Measurements from ENCODE around the gene TRMU. TPM values are rescaled to one million over a fixed set of nuclear protein-coding genes. Genes with fewer than 3 reads are reported as not detected.
A peak's percentile ranks its signal among the peaks of the same experiment; 100 is the strongest.

TRMU gene
- total RNA-seq, 1 donor from 2014 or later, result 70.1 TPM

DNA sequence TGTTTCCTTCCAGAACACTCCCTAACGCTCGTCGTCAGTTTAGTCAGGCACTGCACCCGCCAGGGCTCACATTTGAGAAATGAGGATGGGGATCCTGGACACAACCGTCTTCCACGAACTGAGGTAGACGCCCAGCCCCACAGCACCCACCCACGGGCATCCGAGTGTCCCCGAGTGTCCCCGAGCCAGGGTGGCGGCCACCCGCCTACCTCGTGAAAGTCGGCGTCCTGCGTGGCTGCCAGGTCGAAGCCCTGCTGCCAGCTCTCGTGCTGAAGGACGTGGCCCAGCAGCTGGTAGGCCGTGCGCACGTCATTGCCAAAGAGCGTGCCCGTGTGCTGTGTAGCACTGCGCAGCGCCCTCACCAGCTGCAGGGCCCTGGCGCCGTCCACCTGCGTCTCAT, 53.6 kb downstream of the TRMU start:
- Mint-ChIP-seq H3K27me3 (ENCODE audit: insufficient read depth, low read depth) (peaks cover 6% of the 10 kb centered on the region), H3K36me3 (peaks cover 10% of the 10 kb centered on the region), H3K9me3 (no peaks in the 10 kb centered on the region), H3K4me1 (peaks cover 3% of the 10 kb centered on the region), H3K4me3 (no peak overlapping the region), H3K27ac (no peak overlapping the region)
- Histone ChIP-seq H3K9me3 (ENCODE audit: low read depth) (no peaks in the 10 kb centered on the region), H2AFZ (replicated peaks) (no peak overlapping the region), H3K4me2 (no peak overlapping the region), H3K27me3 (no peaks in the 10 kb centered on the region), H3K27ac (no peak overlapping the region), H3K79me2 (ENCODE audit: low read depth) (no peaks in the 10 kb centered on the region), H3K36me3 (no peaks in the 10 kb centered on the region), H3K4me1 (no peaks in the 10 kb centered on the region), H3K4me3 (no peak overlapping the region), H3F3A (ENCODE audit: low read depth) (no peaks in the 10 kb centered on the region), H4K20me1 (ENCODE audit: low read depth) (no peaks in the 10 kb centered on the region), H3K9ac (no peak overlapping the region)
- TF ChIP-seq EZH2 (IDR thresholded peaks at IDR 0.05) (no peak), EZH2phosphoT487 (IDR thresholded peaks at IDR 0.05) (no peak), CTCF (IDR thresholded peaks at IDR 0.05) (no peak)
- DNase-seq (ENCODE audit: low spot score), result no peak

- Histone ChIP-seq H3F3A (ENCODE audit: low read depth) (no peaks in the 10 kb centered on the region), H3K9ac (no peak overlapping the region), H3K9me3 (ENCODE audit: low read depth) (no peaks in the 10 kb centered on the region), H3K4me3 (no peak overlapping the region), H3K27me3 (no peaks in the 10 kb centered on the region), H4K20me1 (ENCODE audit: low read depth) (no peaks in the 10 kb centered on the region), H3K79me2 (ENCODE audit: low read depth) (no peaks in the 10 kb centered on the region), H3K27ac (no peak overlapping the region), H3K4me1 (no peaks in the 10 kb centered on the region), H3K36me3 (no peaks in the 10 kb centered on the region), H3K4me2 (no peak overlapping the region), H2AFZ (replicated peaks) (no peak overlapping the region)
- Mint-ChIP-seq H3K4me1 (peaks cover 3% of the 10 kb centered on the region), H3K36me3 (peaks cover 9% of the 10 kb centered on the region), H3K27me3 (ENCODE audit: insufficient read depth, low read depth) (peaks cover 8% of the 10 kb centered on the region), H3K27ac (peak overlapping the region; percentile 69), H3K4me3 (no peak overlapping the region), H3K9me3 (no peaks in the 10 kb centered on the region)
- TF ChIP-seq CTCF (IDR thresholded peaks at IDR 0.05) (no peak), EZH2 (IDR thresholded peaks at IDR 0.05) (no peak), EZH2phosphoT487 (IDR thresholded peaks at IDR 0.05) (no peak)
- no peak for DNase-seq (ENCODE audit: low spot score)
These were observed 54.7 kb downstream of the TRMU start for GRCh38 chr22:46390105-46390651.

DNA sequence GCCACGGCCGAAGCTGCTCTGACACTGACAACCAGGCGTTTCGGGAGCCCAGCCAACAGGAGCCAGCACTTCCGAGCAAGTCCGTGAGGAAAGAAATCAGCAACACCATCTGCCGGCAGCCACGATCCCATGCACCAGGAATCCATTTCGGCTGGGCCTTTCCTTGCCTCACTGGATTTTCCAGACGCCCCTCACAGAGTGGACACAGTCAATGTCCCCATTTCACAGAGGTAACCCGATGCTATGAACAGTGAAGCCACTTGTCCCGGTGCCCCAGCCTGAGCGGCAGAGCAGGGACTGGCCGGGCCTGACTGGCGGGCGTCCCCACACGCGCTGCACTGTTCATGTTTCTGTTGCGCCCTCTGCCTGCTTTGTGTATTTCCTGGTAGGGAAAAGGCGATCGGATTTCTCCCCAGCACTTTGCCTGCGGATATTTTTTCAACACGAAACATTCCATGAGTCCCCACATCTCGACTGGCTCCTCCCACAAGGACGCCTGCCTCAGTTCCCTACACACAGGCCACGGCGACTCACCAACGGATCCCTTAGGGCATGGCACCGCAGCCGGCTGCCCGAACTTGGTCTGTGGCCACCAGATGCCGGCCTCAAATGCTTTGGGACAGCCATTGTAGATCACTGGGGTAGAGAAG, 55.3 kb downstream of the TRMU start:
- DNase-seq (ENCODE audit: low spot score), result peak; percentile 27
- Histone ChIP-seq H3K79me2 (ENCODE audit: low read depth) (no peaks in the 10 kb centered on the region), H3K4me2 (no peak overlapping the region), H3K4me1 (no peaks in the 10 kb centered on the region), H3F3A (ENCODE audit: low read depth) (no peaks in the 10 kb centered on the region), H2AFZ (replicated peaks) (no peak overlapping the region), H3K9ac (no peak overlapping the region), H3K4me3 (no peak overlapping the region), H4K20me1 (ENCODE audit: low read depth) (no peaks in the 10 kb centered on the region), H3K36me3 (no peaks in the 10 kb centered on the region), H3K27me3 (no peaks in the 10 kb centered on the region), H3K27ac (no peak overlapping the region), H3K9me3 (ENCODE audit: low read depth) (no peaks in the 10 kb centered on the region)
- Mint-ChIP-seq H3K27ac (peak overlapping the region; percentile 69), H3K4me1 (peaks cover 3% of the 10 kb centered on the region), H3K9me3 (no peaks in the 10 kb centered on the region), H3K4me3 (no peak overlapping the region), H3K27me3 (ENCODE audit: insufficient read depth, low read depth) (peaks cover 8% of the 10 kb centered on the region), H3K36me3 (peaks cover 9% of the 10 kb centered on the region)
- TF ChIP-seq CTCF (IDR thresholded peaks at IDR 0.05) (no peak), EZH2phosphoT487 (IDR thresholded peaks at IDR 0.05) (no peak), EZH2 (IDR thresholded peaks at IDR 0.05) (no peak)

All from neural progenitor cell (in vitro differentiated cells).